ENCODE results near the gene KIAA0040. TPM values are rescaled to one million over a fixed set of nuclear protein-coding genes. Genes with fewer than 3 reads are reported as not detected.

The KIAA0040 gene
- total and polyA plus RNA-seq, 2 donors (not counting 1 experiment from before 2014, with no cell fraction given): 93.6 to 106 TPM

DNA sequence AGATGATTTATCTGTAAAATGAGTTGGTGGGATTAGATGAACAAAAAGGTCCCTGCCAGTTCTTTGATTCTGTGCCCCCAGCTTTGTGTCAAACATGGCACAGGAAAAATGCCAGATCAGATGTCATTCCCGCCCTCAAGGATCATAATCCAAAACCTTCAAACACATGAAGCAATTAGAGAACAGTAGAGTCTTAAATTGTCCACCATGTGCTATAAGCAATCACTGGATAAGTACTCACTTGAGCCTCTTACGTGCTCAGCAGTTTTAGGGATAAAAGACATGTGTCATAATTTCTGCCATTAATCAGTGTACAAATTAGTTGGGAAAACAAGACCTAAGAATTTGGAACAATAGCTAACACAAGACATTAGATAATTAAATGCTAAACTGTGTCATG is 15.4 kb upstream of the KIAA0040 start:
- intact Hi-C loops (cut with micrococcal nuclease): loop anchor here (2.0 kb wide), 1 partner anchor 13 kb away; no protein-coding TSS in a partner anchor
- no peak overlapping the region for H3K4me3 Mint-ChIP-seq
- H3K4me3 ChIP-seq (ENCODE audit: control extremely low read depth in 1 of 5, extremely low read depth in 1 of 5, insufficient read depth in 1 of 5, low read depth in 2 of 5, low read length in 4 of 5): no peak overlapping the region
- peak overlapping the region; percentile 86 to 88 for H3K27ac ChIP-seq (ENCODE audit: low read length in 2 of 2)
- H4K20me1 ChIP-seq (ENCODE audit: control insufficient read depth, insufficient read depth, low read length, poor library complexity, severe bottlenecking): no peaks in the 10 kb centered on the region
- WGBS (ENCODE audit: insufficient coverage): no CpG with 5 or more reads among the region's 2 CpGs
- H3K36me3 ChIP-seq (replicated peaks in 1 of 2; ENCODE audit: control extremely low read depth in 1 of 2, control insufficient read depth in 1 of 2, extremely low read depth in 1 of 2, insufficient read depth in 2 of 2, low read length in 1 of 2): no peaks in the 10 kb centered on the region
- POLR2A ChIA-PET: interaction anchor here (1.5 to 1.8 kb wide), 2 partner anchors 10 to 17 kb away, joined by 4 to 6 read pairs; no protein-coding TSS in a partner anchor
- no peaks in the 10 kb centered on the region for H3K9me3 Mint-ChIP-seq (ENCODE audit: insufficient read depth)
- peak overlapping the region; percentile 79 for H3K27ac Mint-ChIP-seq
- H3K9me3 ChIP-seq (ENCODE audit: control extremely low read depth in 1 of 3, control insufficient read depth in 2 of 3, insufficient read depth in 1 of 3, low read length in 2 of 3): no peaks in the 10 kb centered on the region
- H3K9ac ChIP-seq (ENCODE audit: low read length): no peak overlapping the region
- ATAC-seq (ENCODE audit: low read depth): no peak
- H2AFZ ChIP-seq (ENCODE audit: insufficient read depth, low read depth, low read length, poor library complexity, severe bottlenecking): no peak overlapping the region
- H3K4me1 ChIP-seq (ENCODE audit: control insufficient read depth in 2 of 2, insufficient read depth in 2 of 2, low read length in 2 of 2): peaks cover 53 to 68% of the 10 kb centered on the region in 2 donors
- H3K27me3 ChIP-seq (replicated peaks in 1 of 4; ENCODE audit: control extremely low read depth in 1 of 4, control insufficient read depth in 3 of 4, insufficient read depth in 4 of 4, low read length in 3 of 4): no peaks in the 10 kb centered on the region
- H3K4me1 Mint-ChIP-seq: peaks cover 78% of the 10 kb centered on the region
- TF ChIP-seq EZH2 (IDR thresholded peaks at IDR 0.05; ENCODE audit: borderline replicate concordance, insufficient read depth, low read depth, low read length, poor library complexity, severe bottlenecking): no peak
- TF ChIP-seq, protein P1, sequence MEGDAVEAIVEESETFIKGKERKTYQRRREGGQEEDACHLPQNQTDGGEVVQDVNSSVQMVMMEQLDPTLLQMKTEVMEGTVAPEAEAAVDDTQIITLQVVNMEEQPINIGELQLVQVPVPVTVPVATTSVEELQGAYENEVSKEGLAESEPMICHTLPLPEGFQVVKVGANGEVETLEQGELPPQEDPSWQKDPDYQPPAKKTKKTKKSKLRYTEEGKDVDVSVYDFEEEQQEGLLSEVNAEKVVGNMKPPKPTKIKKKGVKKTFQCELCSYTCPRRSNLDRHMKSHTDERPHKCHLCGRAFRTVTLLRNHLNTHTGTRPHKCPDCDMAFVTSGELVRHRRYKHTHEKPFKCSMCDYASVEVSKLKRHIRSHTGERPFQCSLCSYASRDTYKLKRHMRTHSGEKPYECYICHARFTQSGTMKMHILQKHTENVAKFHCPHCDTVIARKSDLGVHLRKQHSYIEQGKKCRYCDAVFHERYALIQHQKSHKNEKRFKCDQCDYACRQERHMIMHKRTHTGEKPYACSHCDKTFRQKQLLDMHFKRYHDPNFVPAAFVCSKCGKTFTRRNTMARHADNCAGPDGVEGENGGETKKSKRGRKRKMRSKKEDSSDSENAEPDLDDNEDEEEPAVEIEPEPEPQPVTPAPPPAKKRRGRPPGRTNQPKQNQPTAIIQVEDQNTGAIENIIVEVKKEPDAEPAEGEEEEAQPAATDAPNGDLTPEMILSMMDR (IDR thresholded peaks at IDR 0.05): no peak
- no peaks in the 10 kb centered on the region for H3K27me3 Mint-ChIP-seq
- peaks cover 23% of the 10 kb centered on the region for H3K79me2 ChIP-seq (ENCODE audit: control insufficient read depth, insufficient read depth, low read length)
- DNase-seq: no peak
- CTCF ChIA-PET: interaction anchor here (2.1 to 5.5 kb wide), 4 partner anchors 13 to 111 kb away, joined by 4 to 39 read pairs (median 28); no protein-coding TSS in a partner anchor
- H3K4me2 ChIP-seq (replicated peaks; ENCODE audit: low read depth, low read length, poor library complexity, severe bottlenecking): peak overlapping the region; percentile 76

DNA sequence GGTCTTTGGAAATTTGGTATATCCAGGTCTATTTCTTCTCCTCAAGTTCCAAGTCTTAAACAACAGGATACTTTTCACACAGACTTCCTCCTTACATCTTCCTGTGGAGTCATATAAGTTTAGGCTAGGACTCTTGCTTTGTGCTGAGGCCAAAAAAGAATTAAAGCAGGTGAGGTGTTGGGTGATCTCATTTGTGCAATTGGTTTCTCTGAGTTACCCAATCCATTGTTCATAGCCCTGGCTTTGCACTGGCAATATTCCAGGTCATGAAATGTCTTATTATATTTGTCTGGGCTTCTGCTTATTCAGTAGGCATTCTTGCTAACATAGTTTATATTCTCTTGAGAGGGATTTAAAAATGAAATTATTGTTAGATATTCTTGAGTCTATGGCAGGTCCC is 14.1 kb upstream of the KIAA0040 start:
- no peak overlapping the region for H3K4me3 ChIP-seq (ENCODE audit: control extremely low read depth in 1 of 5, extremely low read depth in 1 of 5, insufficient read depth in 1 of 5, low read depth in 2 of 5, low read length in 4 of 5)
- ChIA-PET POLR2A (interaction anchor here (0.6 kb wide), 1 partner anchor 11 kb away, joined by 3 read pairs; no protein-coding TSS in a partner anchor), CTCF (interaction anchor here (5.3 to 5.5 kb wide), 2 partner anchors 12 to 52 kb away, joined by 25 to 39 read pairs; no protein-coding TSS in a partner anchor)
- no peak overlapping the region for H3K27ac ChIP-seq (ENCODE audit: low read length in 2 of 2)
- H3K4me1 ChIP-seq (ENCODE audit: control insufficient read depth in 2 of 2, insufficient read depth in 2 of 2, low read length in 2 of 2): peaks cover 62 to 76% of the 10 kb centered on the region in 2 donors
- no peaks in the 10 kb centered on the region for H3K36me3 ChIP-seq (replicated peaks in 1 of 2; ENCODE audit: control extremely low read depth in 1 of 2, control insufficient read depth in 1 of 2, extremely low read depth in 1 of 2, insufficient read depth in 2 of 2, low read length in 1 of 2)
- intact Hi-C loops (cut with micrococcal nuclease): no loop called here
- Mint-ChIP-seq H3K4me1 (peaks cover 79% of the 10 kb centered on the region), H3K9me3 (ENCODE audit: insufficient read depth) (no peaks in the 10 kb centered on the region), H3K27me3 (no peaks in the 10 kb centered on the region), H3K27ac (peak overlapping the region; percentile 53), H3K4me3 (no peak overlapping the region)
- no peak for ATAC-seq (ENCODE audit: low read depth)
- no peak overlapping the region for H2AFZ ChIP-seq (ENCODE audit: insufficient read depth, low read depth, low read length, poor library complexity, severe bottlenecking)
- no peak overlapping the region for H3K4me2 ChIP-seq (replicated peaks; ENCODE audit: low read depth, low read length, poor library complexity, severe bottlenecking)
- H3K9me3 ChIP-seq (ENCODE audit: control extremely low read depth in 1 of 3, control insufficient read depth in 2 of 3, insufficient read depth in 1 of 3, low read length in 2 of 3): no peaks in the 10 kb centered on the region
- TF ChIP-seq, protein P1 (IDR thresholded peaks at IDR 0.05): no peak
- no peak for TF ChIP-seq EZH2 (IDR thresholded peaks at IDR 0.05; ENCODE audit: borderline replicate concordance, insufficient read depth, low read depth, low read length, poor library complexity, severe bottlenecking)
- no peaks in the 10 kb centered on the region for H3K27me3 ChIP-seq (replicated peaks in 1 of 4; ENCODE audit: control extremely low read depth in 1 of 4, control insufficient read depth in 3 of 4, insufficient read depth in 4 of 4, low read length in 3 of 4)
- no peak overlapping the region for H3K9ac ChIP-seq (ENCODE audit: low read length)
- H3K79me2 ChIP-seq (ENCODE audit: control insufficient read depth, insufficient read depth, low read length): peaks cover 26% of the 10 kb centered on the region
- no peaks in the 10 kb centered on the region for H4K20me1 ChIP-seq (ENCODE audit: control insufficient read depth, insufficient read depth, low read length, poor library complexity, severe bottlenecking)
- DNase-seq: no peak

All from B cell (primary cell).